PFSK-1 (cell line): ENCODE data around the gene PRAME.

Experiments used
- FOXP2 ChIP-seq: optimal IDR thresholded peaks from 2 replicates; pipeline ENCODE3; 2011; ENCODE audit warnings: borderline replicate concordance, control low read depth, inconsistent platforms; ENCODE audit not compliant: insufficient read depth; ENCODE audit errors: extremely low read length, extremely low read depth
- POLR2AphosphoS5 ChIP-seq: IDR thresholded peaks from 2 replicates; pipeline ENCODE4 v1.6.1; 2012; ENCODE audit warnings: low read depth, mild to moderate bottlenecking, control low read depth, low read length, moderate library complexity
- SIN3A ChIP-seq: IDR thresholded peaks from 2 replicates; pipeline ENCODE4 v1.6.1; 2012; ENCODE audit warnings: mild to moderate bottlenecking, low read length, moderate library complexity, borderline replicate concordance; ENCODE audit not compliant: insufficient read depth
- TAF1 ChIP-seq: IDR thresholded peaks from 2 replicates; pipeline ENCODE4 v1.6.1; 2012; ENCODE audit warnings: low read length, control low read depth, borderline replicate concordance; ENCODE audit not compliant: insufficient read depth
- TF ChIP-seq, protein P1 (sequence below), 2 experiments: IDR thresholded peaks; 2 replicates each; pipeline versions ENCODE4 v1.6.1 to v1.8.0; 2011 to 2012; ENCODE audit warnings: low read depth in 2 of 2, low read length in 2 of 2, control low read depth in 1 of 2, inconsistent platforms in 1 of 2, mild to moderate bottlenecking in 1 of 2, moderate library complexity in 1 of 2; ENCODE audit not compliant: insufficient read depth in 1 of 2

PRAME gene

DNA sequence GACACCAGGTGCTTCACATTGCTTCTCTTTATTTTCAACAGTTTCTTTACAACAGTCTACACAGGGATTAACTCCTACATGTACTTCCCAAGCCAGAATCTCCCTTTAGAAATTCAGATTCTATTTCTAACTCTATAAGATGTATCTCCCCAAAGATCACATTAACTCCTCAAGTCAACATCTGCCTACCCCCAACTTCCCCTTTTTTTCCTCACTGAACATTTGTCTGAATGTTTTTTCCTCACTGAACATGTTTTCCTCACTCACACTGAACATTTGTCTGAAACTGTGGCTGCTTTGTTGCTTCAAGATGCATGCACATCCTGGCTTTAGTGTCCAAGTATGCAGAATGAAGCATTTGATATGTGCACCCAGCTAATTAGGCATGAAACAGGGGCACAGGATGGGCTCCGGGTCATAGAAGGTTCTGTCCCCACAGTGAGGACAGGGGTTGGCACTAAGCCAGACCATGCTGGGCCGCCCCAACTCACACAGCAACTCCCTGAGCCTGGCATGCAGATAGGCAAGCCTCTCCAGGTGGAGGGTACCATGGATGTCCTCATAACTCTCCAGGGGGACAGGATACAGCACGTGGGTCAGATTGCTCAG, 11.3 kb downstream of the PRAME start:
- TF ChIP-seq TAF1 (no peak), POLR2AphosphoS5 (no peak), FOXP2 (no peak), SIN3A (no peak)
- TF ChIP-seq, protein P1, sequence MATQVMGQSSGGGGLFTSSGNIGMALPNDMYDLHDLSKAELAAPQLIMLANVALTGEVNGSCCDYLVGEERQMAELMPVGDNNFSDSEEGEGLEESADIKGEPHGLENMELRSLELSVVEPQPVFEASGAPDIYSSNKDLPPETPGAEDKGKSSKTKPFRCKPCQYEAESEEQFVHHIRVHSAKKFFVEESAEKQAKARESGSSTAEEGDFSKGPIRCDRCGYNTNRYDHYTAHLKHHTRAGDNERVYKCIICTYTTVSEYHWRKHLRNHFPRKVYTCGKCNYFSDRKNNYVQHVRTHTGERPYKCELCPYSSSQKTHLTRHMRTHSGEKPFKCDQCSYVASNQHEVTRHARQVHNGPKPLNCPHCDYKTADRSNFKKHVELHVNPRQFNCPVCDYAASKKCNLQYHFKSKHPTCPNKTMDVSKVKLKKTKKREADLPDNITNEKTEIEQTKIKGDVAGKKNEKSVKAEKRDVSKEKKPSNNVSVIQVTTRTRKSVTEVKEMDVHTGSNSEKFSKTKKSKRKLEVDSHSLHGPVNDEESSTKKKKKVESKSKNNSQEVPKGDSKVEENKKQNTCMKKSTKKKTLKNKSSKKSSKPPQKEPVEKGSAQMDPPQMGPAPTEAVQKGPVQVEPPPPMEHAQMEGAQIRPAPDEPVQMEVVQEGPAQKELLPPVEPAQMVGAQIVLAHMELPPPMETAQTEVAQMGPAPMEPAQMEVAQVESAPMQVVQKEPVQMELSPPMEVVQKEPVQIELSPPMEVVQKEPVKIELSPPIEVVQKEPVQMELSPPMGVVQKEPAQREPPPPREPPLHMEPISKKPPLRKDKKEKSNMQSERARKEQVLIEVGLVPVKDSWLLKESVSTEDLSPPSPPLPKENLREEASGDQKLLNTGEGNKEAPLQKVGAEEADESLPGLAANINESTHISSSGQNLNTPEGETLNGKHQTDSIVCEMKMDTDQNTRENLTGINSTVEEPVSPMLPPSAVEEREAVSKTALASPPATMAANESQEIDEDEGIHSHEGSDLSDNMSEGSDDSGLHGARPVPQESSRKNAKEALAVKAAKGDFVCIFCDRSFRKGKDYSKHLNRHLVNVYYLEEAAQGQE (IDR thresholded peaks at IDR 0.05; ENCODE audit: insufficient read depth in 1 of 2, low read depth in 2 of 2, low read length in 2 of 2): no peak

- TF ChIP-seq SIN3A (no peak), TAF1 (no peak), FOXP2 (no peak), POLR2AphosphoS5 (no peak)
- TF ChIP-seq, protein P1 (IDR thresholded peaks at IDR 0.05; ENCODE audit: insufficient read depth in 1 of 2, low read depth in 2 of 2, low read length in 2 of 2): no peak
Measured at GRCh38 chr22:22547226-22547625, 11.8 kb downstream of the PRAME start.

GRCh38 chr22:22546490-22546889, 12.6 kb downstream of the PRAME start:
- TF ChIP-seq TAF1: no peak
- no peak for TF ChIP-seq POLR2AphosphoS5
- TF ChIP-seq, protein P1 (IDR thresholded peaks at IDR 0.05; ENCODE audit: insufficient read depth in 1 of 2, low read depth in 2 of 2, low read length in 2 of 2): no peak
- TF ChIP-seq FOXP2: no peak
- no peak for TF ChIP-seq SIN3A

DNA sequence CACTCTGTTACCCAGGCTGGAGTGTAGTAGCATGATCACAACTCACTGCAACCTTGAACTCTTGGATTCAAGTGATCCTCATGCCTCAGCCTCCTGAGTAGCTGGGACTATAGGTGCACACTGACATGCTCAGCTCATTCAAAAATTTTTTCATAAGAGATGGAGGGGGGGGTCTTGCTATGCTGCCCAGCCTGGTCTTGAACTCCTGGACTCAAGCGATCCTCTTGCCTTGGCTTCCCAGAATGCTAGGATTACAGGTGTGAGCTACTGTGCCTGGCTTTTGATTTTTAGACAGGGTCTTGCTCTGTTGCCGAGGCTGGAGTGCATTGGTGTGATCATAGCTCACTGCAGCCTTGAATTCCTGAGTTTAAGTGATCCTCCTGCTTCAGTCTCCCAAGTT, 14.0 kb downstream of the PRAME start:
- TF ChIP-seq FOXP2 (no peak), POLR2AphosphoS5 (no peak), TAF1 (no peak), SIN3A (no peak)
- TF ChIP-seq, protein P1 (IDR thresholded peaks at IDR 0.05; ENCODE audit: insufficient read depth in 1 of 2, low read depth in 2 of 2, low read length in 2 of 2): no peak

- no peak for TF ChIP-seq TAF1
- TF ChIP-seq, protein P1 (IDR thresholded peaks at IDR 0.05; ENCODE audit: insufficient read depth in 1 of 2, low read depth in 2 of 2, low read length in 2 of 2): no peak
- no peak for TF ChIP-seq FOXP2
- no peak for TF ChIP-seq SIN3A
- no peak for TF ChIP-seq POLR2AphosphoS5
Measured at GRCh38 chr22:22538226-22538989, 20.7 kb downstream of the PRAME start.
